ENCODE measurements around the gene NDUFAF8. TPM values are rescaled to one million over a fixed set of nuclear protein-coding genes. Genes with fewer than 3 reads are reported as not detected.

NDUFAF8 gene
- total RNA-seq, 3 donors from 2014 or later, result 24.5 to 31.6 (median 31.2) TPM

- Histone ChIP-seq H3K9me3 (no peaks in the 10 kb centered on the region), H3K4me3 (no peak overlapping the region), H3K4me1 (ENCODE audit: low read depth) (peaks cover 4% of the 10 kb centered on the region), H3K36me3 (ENCODE audit: low read depth) (peaks cover 5% of the 10 kb centered on the region)
- no peak for TF ChIP-seq CTCF (IDR thresholded peaks at IDR 0.05)
- intact Hi-C loops (cut with DNase I, micrococcal nuclease), result no loop called here
- no peak for ATAC-seq
- no peak for DNase-seq
These were observed 40.5 kb downstream of the NDUFAF8 start for GRCh38 chr17:81279278-81280275.

- no peak for TF ChIP-seq CTCF (IDR thresholded peaks at IDR 0.05)
- DNase-seq, result no peak
- Histone ChIP-seq H3K4me1 (ENCODE audit: low read depth) (peaks cover 4% of the 10 kb centered on the region), H3K36me3 (ENCODE audit: low read depth) (peaks cover 5% of the 10 kb centered on the region), H3K4me3 (no peak overlapping the region), H3K9me3 (no peaks in the 10 kb centered on the region)
- no peak for ATAC-seq
- intact Hi-C loops (cut with DNase I, micrococcal nuclease), result no loop called here
These were observed 41.5 kb downstream of the NDUFAF8 start for GRCh38 chr17:81280571-81280970.

GRCh38 chr17:81282141-81282540 lies 43.0 kb downstream of the NDUFAF8 start:
- Histone ChIP-seq H3K9me3 (no peaks in the 10 kb centered on the region), H3K4me1 (ENCODE audit: low read depth) (peaks cover 4% of the 10 kb centered on the region), H3K4me3 (no peak overlapping the region), H3K36me3 (ENCODE audit: low read depth) (peaks cover 5% of the 10 kb centered on the region)
- TF ChIP-seq CTCF (IDR thresholded peaks at IDR 0.05), result no peak
- no peak for DNase-seq
- ATAC-seq, result no peak
- intact Hi-C loops (cut with DNase I, micrococcal nuclease), result no loop called here

GRCh38 chr17:81282876-81283275 lies 43.8 kb downstream of the NDUFAF8 start:
- DNase-seq (no peak), ATAC-seq (no peak)
- Histone ChIP-seq H3K4me3 (no peak overlapping the region), H3K36me3 (ENCODE audit: low read depth) (peaks cover 5% of the 10 kb centered on the region), H3K9me3 (no peaks in the 10 kb centered on the region), H3K4me1 (ENCODE audit: low read depth) (no peaks in the 10 kb centered on the region)
- intact Hi-C loops (cut with DNase I, micrococcal nuclease), result no loop called here
- no peak for TF ChIP-seq CTCF (IDR thresholded peaks at IDR 0.05)

- Histone ChIP-seq H3K36me3 (ENCODE audit: low read depth) (no peaks in the 10 kb centered on the region), H3K4me1 (ENCODE audit: low read depth) (no peaks in the 10 kb centered on the region), H3K9me3 (no peaks in the 10 kb centered on the region), H3K4me3 (no peak overlapping the region)
- DNase-seq, result peak; percentile 50 to 86 (median 61)
- intact Hi-C loops (cut with DNase I, micrococcal nuclease), result no loop called here
- TF ChIP-seq CTCF (IDR thresholded peaks at IDR 0.05), result no peak
- peak; percentile 73 for ATAC-seq
These were observed 46.2 kb downstream of the NDUFAF8 start for GRCh38 chr17:81285179-81285878.
